ENCODE data around the gene HSPA4L. TPM values are rescaled to one million over a fixed set of nuclear protein-coding genes. Genes with fewer than 3 reads are reported as not detected.

Gene HSPA4L
- 3.7 and 5.7 TPM in 2 replicates for total RNA-seq (2014; rRNA removed; shearing (Covaris generic))

- peak within 1 kb of the TSS; percentile 52 for H3K4me3 ChIP-seq
- no peaks in the 10 kb centered on the region for H3K36me3 ChIP-seq
- H3K9me3 ChIP-seq (replicated peaks) = no peaks in the 10 kb centered on the region
- peak within 1 kb of the TSS; percentile 13 for H3K27ac ChIP-seq
- DNase-seq (ENCODE audit: low read depth in 1 of 2, low spot score in 2 of 2) = peak; percentile 45 to 82
- peaks cover 20% of the 10 kb centered on the region for H3K4me1 ChIP-seq (replicated peaks)
- H3K27me3 ChIP-seq (replicated peaks) = no peaks in the 10 kb centered on the region; the same call in none of the 2 replicates
Measured at GRCh38 chr4:127782275-127783025, at the start of gene HSPA4L. Gene HSPA4L, plus strand, starts transcription at chr4:127782322. Its CDS starts 229 bp downstream, at chr4:127782551.

- H3K4me3 ChIP-seq = no peak overlapping the region
- peaks cover 5% of the 10 kb centered on the region; the same call in 1 of the 2 replicates for H3K27me3 ChIP-seq (replicated peaks)
- no peaks in the 10 kb centered on the region for H3K9me3 ChIP-seq (replicated peaks)
- H3K36me3 ChIP-seq = no peaks in the 10 kb centered on the region
- no peaks in the 10 kb centered on the region for H3K4me1 ChIP-seq (replicated peaks)
- H3K27ac ChIP-seq = no peak overlapping the region
- peak in 1 of 2 experiments; percentile 47 for DNase-seq (ENCODE audit: low read depth in 1 of 2, low spot score in 2 of 2)
Measured at GRCh38 chr4:127732623-127733328, 49.3 kb upstream of the HSPA4L start.

- no peak overlapping the region for H3K27ac ChIP-seq
- H3K36me3 ChIP-seq = no peaks in the 10 kb centered on the region
- no peaks in the 10 kb centered on the region for H3K9me3 ChIP-seq (replicated peaks)
- no peak overlapping the region for H3K4me3 ChIP-seq
- H3K27me3 ChIP-seq (replicated peaks) = peaks cover 5% of the 10 kb centered on the region; the same call in 1 of the 2 replicates
- DNase-seq (ENCODE audit: low read depth in 1 of 2, low spot score in 2 of 2) = no peak
- no peaks in the 10 kb centered on the region for H3K4me1 ChIP-seq (replicated peaks)
Measured at GRCh38 chr4:127734976-127735375, 47.1 kb upstream of the HSPA4L start.

GRCh38 chr4:127737295-127737694 is 44.8 kb upstream of the HSPA4L start:
- Histone ChIP-seq H3K9me3 (replicated peaks) (no peaks in the 10 kb centered on the region), H3K27me3 (replicated peaks) (peaks cover 5% of the 10 kb centered on the region; the same call in 1 of the 2 replicates), H3K27ac (no peak overlapping the region), H3K36me3 (no peaks in the 10 kb centered on the region), H3K4me3 (no peak overlapping the region), H3K4me1 (replicated peaks) (no peaks in the 10 kb centered on the region)
- DNase-seq (ENCODE audit: low read depth in 1 of 2, low spot score in 2 of 2) = no peak

GRCh38 chr4:127741247-127741646 is 40.9 kb upstream of the HSPA4L start:
- H3K27ac ChIP-seq = no peak overlapping the region
- H3K27me3 ChIP-seq (replicated peaks) = peaks cover 5% of the 10 kb centered on the region; the same call in 1 of the 2 replicates
- H3K36me3 ChIP-seq = no peaks in the 10 kb centered on the region
- H3K4me3 ChIP-seq = no peak overlapping the region
- H3K9me3 ChIP-seq (replicated peaks) = no peaks in the 10 kb centered on the region
- DNase-seq (ENCODE audit: low read depth in 1 of 2, low spot score in 2 of 2) = no peak
- H3K4me1 ChIP-seq (replicated peaks) = no peaks in the 10 kb centered on the region

GRCh38 chr4:127747883-127748282 is 34.2 kb upstream of the HSPA4L start:
- no peak for DNase-seq (ENCODE audit: low read depth in 1 of 2, low spot score in 2 of 2)
- Histone ChIP-seq H3K27me3 (replicated peaks) (no peaks in the 10 kb centered on the region; the same call in 1 of the 2 replicates), H3K4me3 (no peak overlapping the region), H3K4me1 (replicated peaks) (no peaks in the 10 kb centered on the region), H3K27ac (no peak overlapping the region), H3K9me3 (replicated peaks) (peaks cover 6% of the 10 kb centered on the region; the same call in 1 of the 2 replicates), H3K36me3 (no peaks in the 10 kb centered on the region)

- Histone ChIP-seq H3K4me1 (replicated peaks) (no peaks in the 10 kb centered on the region), H3K27me3 (replicated peaks) (no peaks in the 10 kb centered on the region; the same call in 1 of the 2 replicates), H3K27ac (no peak overlapping the region), H3K9me3 (replicated peaks) (peaks cover 6% of the 10 kb centered on the region; the same call in 1 of the 2 replicates), H3K4me3 (no peak overlapping the region), H3K36me3 (no peaks in the 10 kb centered on the region)
- no peak for DNase-seq (ENCODE audit: low read depth in 1 of 2, low spot score in 2 of 2)
Measured at GRCh38 chr4:127748957-127749356, 33.2 kb upstream of the HSPA4L start.

- H3K27ac ChIP-seq = no peak overlapping the region
- no peak overlapping the region for H3K4me3 ChIP-seq
- H3K4me1 ChIP-seq (replicated peaks) = no peaks in the 10 kb centered on the region
- DNase-seq (ENCODE audit: low read depth in 1 of 2, low spot score in 2 of 2) = no peak
- H3K36me3 ChIP-seq = no peaks in the 10 kb centered on the region
- H3K9me3 ChIP-seq (replicated peaks) = no peaks in the 10 kb centered on the region
- H3K27me3 ChIP-seq (replicated peaks) = no peaks in the 10 kb centered on the region
Measured at GRCh38 chr4:127756906-127757305, 25.2 kb upstream of the HSPA4L start.

GRCh38 chr4:127759228-127759820 is 22.8 kb upstream of the HSPA4L start:
- Histone ChIP-seq H3K4me3 (no peak overlapping the region), H3K36me3 (no peaks in the 10 kb centered on the region), H3K4me1 (replicated peaks) (no peaks in the 10 kb centered on the region), H3K27ac (no peak overlapping the region), H3K9me3 (replicated peaks) (no peaks in the 10 kb centered on the region), H3K27me3 (replicated peaks) (no peaks in the 10 kb centered on the region)
- DNase-seq (ENCODE audit: low read depth in 1 of 2, low spot score in 2 of 2) = no peak

GRCh38 chr4:127759893-127760292 is 22.2 kb upstream of the HSPA4L start:
- H3K27ac ChIP-seq = no peak overlapping the region
- H3K27me3 ChIP-seq (replicated peaks) = no peaks in the 10 kb centered on the region
- H3K4me1 ChIP-seq (replicated peaks) = no peaks in the 10 kb centered on the region
- no peak overlapping the region for H3K4me3 ChIP-seq
- no peaks in the 10 kb centered on the region for H3K36me3 ChIP-seq
- H3K9me3 ChIP-seq (replicated peaks) = no peaks in the 10 kb centered on the region
- no peak for DNase-seq (ENCODE audit: low read depth in 1 of 2, low spot score in 2 of 2)

- no peaks in the 10 kb centered on the region for H3K9me3 ChIP-seq (replicated peaks)
- H3K4me3 ChIP-seq = no peak overlapping the region
- H3K4me1 ChIP-seq (replicated peaks) = no peaks in the 10 kb centered on the region
- H3K36me3 ChIP-seq = no peaks in the 10 kb centered on the region
- no peak for DNase-seq (ENCODE audit: low read depth in 1 of 2, low spot score in 2 of 2)
- 0 out of 2 replicates have a peak, but pooled peaks cover 5% of the 10 kb centered on the region for H3K27me3 ChIP-seq (replicated peaks)
- H3K27ac ChIP-seq = no peak overlapping the region
Measured at GRCh38 chr4:127771535-127772275, 10.4 kb upstream of the HSPA4L start.

- no peak overlapping the region for H3K27ac ChIP-seq
- no peaks in the 10 kb centered on the region for H3K9me3 ChIP-seq (replicated peaks)
- H3K36me3 ChIP-seq = no peaks in the 10 kb centered on the region
- no peak for DNase-seq (ENCODE audit: low read depth in 1 of 2, low spot score in 2 of 2)
- no peaks in the 10 kb centered on the region for H3K4me1 ChIP-seq (replicated peaks)
- 0 out of 2 replicates have a peak, but pooled peaks cover 5% of the 10 kb centered on the region for H3K27me3 ChIP-seq (replicated peaks)
- H3K4me3 ChIP-seq = no peak overlapping the region
Measured at GRCh38 chr4:127772769-127773671, 9.1 kb upstream of the HSPA4L start.
